Panc1 (cell line): Measurements from ENCODE around the gene KRTAP10-10.

Experiments
- POLR2AphosphoS5 ChIP-seq: IDR thresholded peaks from 2 replicates; pipeline ENCODE4 v1.6.1; 2012; ENCODE audit warnings: mild to moderate bottlenecking, low read depth, low read length, moderate library complexity
- TCF7L2 ChIP-seq: IDR thresholded peaks from 2 replicates; pipeline ENCODE4 v1.6.1; 2011; ENCODE audit warnings: mild to moderate bottlenecking, low read depth, low read length, inconsistent platforms
- TF ChIP-seq, protein P1 (sequence below): fragments of 450-650 bp; IDR thresholded peaks from 2 replicates; pipeline ENCODE4 v1.5.1; 2017; ENCODE audit warnings: mild to moderate bottlenecking

DNA sequence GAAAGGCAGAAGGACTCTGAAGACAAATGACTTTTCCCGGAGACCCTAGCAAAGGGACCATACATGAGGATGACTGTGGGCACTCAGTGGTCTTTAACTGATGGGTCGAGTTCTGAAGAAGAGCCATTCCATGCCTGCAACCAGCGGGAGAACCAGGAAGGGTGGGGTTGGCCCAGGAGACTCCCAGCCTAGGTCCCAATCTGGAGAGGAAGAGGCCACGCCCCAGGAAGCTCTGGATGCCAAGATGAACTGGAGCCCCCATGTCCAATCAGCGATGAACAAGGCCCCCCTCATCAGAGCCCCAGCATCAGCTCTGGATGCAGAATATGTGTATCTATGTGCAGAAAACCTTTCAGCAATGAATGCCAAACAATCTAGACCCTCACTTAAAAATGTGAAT, 3.6 kb downstream of the KRTAP10-10 start:
- TF ChIP-seq, protein P1, sequence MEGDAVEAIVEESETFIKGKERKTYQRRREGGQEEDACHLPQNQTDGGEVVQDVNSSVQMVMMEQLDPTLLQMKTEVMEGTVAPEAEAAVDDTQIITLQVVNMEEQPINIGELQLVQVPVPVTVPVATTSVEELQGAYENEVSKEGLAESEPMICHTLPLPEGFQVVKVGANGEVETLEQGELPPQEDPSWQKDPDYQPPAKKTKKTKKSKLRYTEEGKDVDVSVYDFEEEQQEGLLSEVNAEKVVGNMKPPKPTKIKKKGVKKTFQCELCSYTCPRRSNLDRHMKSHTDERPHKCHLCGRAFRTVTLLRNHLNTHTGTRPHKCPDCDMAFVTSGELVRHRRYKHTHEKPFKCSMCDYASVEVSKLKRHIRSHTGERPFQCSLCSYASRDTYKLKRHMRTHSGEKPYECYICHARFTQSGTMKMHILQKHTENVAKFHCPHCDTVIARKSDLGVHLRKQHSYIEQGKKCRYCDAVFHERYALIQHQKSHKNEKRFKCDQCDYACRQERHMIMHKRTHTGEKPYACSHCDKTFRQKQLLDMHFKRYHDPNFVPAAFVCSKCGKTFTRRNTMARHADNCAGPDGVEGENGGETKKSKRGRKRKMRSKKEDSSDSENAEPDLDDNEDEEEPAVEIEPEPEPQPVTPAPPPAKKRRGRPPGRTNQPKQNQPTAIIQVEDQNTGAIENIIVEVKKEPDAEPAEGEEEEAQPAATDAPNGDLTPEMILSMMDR, result no peak
- TF ChIP-seq POLR2AphosphoS5 (no peak), TCF7L2 (no peak)
